GM19193 (cell line): ENCODE data around the gene EML1.

Source experiments
- POLR2A ChIP-seq: IDR thresholded peaks from 4 replicates; pipeline ENCODE4 v1.6.1; 2011; ENCODE audit not compliant: insufficient read depth, insufficient read length; ENCODE audit errors: extremely low read depth

Gene EML1

GRCh38 chr14:99768381-99768780 is 24.8 kb upstream of the EML1 start:
- no peak for TF ChIP-seq POLR2A

DNA sequence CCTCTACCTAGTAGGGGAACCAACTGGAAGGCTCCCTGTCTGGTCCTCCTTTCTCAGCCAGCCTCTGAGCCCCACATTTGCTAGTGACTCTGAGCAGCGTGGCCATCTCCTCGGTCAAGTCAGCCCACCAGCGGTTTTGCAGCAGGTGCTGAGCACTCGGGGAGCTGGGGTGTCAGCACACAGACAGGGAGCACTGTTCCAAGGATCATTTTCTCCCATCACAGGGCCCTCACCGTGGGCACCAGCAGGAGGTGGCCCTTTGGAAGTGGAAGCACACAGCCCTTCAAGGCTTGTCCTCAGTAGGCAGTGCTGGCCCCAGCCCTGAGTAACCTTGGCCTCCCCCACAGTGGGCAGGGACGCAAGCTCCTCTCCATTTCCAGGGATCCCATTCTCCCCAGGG is 24.1 kb upstream of the EML1 start:
- no peak for TF ChIP-seq POLR2A

DNA sequence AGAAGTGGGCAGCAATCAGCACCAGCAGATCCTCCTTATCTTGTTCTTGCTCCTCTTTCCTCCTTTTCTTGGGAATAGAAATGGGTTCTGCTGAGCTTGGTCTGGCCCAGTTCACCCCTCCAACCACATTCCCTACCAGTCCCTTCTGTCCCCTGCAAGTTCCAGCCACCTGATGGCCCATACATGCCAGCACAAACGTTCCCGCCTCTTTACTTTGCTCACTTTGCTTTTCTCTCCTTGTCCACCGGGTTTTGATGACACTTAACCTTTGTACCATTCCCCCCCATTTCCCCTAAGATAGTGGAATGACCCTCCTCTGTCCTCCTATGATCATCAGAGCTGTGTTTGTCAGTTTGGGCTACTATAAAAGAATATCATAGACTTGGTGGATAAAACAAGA is 23.4 kb upstream of the EML1 start:
- no peak for TF ChIP-seq POLR2A

- no peak for TF ChIP-seq POLR2A
Observed at GRCh38 chr14:99772371-99773283, 20.6 kb upstream of the EML1 start.

- TF ChIP-seq POLR2A = no peak
Observed at GRCh38 chr14:99773521-99774497, 19.4 kb upstream of the EML1 start.

DNA sequence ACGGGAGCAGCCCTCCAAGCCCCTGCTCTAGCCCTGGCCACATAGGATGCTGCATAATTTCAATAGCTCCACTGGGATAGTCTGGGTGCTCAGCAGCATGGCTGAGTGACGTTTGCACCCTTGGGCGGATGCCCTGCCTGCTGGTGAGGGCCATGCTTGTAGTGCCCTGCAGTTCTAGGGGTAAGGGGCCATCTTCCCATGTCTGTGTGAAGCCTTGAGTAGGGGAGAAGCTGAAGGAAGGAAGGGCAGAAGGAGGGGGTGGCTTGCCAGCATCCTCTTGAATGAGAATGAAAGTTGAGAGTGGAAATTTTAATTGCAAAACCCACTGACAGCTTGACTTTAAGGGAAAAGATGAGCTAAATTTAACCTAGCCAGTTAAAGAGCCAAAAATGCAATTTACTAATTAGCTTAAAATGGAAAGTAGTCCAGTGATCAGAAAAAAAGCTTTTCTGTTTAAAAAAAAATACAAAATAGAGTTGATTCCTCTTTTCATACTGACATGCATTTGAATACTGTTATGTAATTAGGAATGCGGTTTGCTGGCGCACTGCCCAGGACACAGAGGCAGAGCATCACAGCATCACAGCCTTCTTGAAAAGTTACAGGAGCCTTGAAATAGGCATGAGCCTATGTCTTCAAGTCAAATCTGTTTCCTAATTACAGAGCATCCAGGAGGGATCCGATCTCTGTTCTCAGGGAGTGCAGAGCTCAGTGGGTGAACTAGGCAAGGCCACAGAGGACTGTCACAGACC is 18.5 kb upstream of the EML1 start:
- TF ChIP-seq POLR2A = no peak

DNA sequence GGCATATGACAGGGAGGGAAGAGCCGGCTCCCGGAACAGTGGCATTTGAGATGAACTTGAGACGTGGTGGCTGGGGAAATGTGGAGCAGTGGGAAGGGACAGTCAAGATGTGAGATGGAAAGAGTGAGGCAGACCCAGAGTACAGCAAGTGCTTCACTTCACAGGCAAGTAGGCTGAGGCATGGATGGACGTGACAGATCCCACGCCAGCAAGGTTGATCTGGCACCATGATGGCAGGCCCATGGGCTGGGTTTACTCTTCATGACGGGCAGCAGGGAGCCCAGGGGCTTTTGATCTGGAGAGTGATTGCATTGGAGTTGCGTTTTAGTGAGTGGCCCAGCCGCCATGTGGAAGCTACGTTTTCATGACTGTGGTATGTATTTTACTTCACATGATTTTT is 17.9 kb upstream of the EML1 start:
- TF ChIP-seq POLR2A = no peak

- no peak for TF ChIP-seq POLR2A
Observed at GRCh38 chr14:99777951-99778350, 15.3 kb upstream of the EML1 start.

DNA sequence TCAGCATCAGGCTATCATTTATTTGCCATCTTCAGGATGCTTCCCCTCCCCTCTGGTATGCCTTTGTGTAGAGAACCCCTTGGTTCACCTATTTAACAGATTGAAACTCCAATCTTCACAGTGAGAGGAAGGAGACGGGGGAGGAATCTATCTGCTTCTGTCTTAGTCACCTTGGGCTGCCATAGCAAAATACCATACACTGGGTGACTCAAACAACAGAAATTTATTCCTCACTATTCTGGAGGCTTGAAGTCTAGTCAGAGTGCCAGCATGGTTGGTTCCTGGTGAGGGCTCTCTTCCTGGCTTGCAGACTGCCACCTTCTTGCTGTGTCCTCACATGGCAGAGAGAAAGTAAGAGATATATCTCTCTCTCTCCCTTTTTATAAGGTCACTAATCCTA is 13.5 kb upstream of the EML1 start:
- no peak for TF ChIP-seq POLR2A

DNA sequence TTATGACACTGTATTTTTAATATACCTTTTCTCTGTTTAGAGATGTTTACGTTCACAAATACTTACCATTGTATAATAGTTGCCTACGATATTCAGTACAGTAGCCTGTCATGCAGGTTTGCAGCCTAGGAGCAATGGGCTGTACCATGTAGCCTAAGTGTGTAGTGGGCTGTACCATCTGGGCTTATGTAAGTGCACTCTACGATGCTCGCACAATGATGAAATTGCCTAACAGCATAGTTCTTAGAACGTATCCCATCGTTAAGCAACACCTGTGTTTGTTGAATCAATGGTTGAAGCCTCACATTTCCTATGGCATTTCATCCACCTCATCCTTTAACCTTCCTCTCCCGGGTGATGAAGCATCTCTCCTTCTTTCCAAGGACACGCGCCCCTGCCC is 12.5 kb upstream of the EML1 start:
- TF ChIP-seq POLR2A = no peak

DNA sequence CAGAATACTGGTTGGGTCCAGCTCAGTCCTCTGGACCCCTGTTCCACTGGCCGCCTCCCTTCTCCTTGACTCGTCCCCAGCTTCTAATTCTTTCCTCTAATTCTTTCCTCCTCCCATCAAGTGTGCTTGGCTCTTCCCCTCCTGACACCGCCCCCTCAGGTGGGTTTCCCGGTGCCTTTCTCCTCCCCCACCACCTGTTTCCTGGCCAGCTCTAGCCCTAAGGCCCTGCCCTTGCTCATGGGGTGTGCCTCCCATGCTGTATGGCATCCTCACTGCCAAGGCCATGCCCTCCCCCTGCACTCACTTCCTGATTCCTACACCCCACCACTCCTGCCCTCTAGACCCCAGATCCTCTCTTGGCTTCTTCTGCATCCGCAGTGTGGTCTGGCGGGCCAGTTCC is 12.1 kb upstream of the EML1 start:
- TF ChIP-seq POLR2A = no peak

DNA sequence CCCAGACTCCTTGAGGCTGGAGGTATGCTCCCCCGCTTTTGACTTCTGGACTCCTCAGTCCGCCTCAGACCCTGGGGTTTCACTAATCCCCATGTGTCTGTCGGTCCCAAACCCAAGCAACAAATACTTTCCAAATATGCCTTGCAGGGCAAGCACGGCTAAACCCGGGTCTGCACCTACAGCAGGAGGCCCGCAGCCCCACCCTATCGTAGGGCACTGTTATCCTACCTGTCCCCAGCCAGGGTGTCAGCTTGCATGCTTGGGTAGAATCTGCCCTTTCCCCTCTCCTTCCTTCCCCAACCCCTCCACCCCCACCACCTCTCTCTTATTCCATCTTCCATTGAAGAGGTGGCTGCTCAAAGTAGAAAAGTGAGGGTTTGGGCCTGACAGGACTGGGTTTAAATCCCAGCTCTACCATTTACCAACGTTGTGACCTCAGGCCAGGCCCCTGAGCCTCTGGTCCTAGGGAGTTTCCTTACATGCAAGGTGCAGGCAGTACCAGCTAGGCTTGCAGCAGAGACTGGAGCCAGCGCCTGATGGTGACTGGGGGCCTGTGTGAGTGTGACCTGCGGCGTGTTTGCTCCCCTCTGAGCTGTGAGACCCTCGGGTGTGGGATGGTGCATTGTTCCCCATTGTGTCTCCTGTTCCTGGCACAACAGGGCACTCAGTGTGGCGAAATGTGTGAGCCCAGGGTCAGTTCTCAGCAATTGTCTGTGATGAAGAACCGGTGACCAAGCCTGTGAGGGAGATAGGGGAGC is 11.2 kb upstream of the EML1 start:
- TF ChIP-seq POLR2A = no peak

- TF ChIP-seq POLR2A = no peak
Observed at GRCh38 chr14:99784508-99784907, 8.7 kb upstream of the EML1 start.

GRCh38 chr14:99785426-99785825 is 7.8 kb upstream of the EML1 start:
- no peak for TF ChIP-seq POLR2A

DNA sequence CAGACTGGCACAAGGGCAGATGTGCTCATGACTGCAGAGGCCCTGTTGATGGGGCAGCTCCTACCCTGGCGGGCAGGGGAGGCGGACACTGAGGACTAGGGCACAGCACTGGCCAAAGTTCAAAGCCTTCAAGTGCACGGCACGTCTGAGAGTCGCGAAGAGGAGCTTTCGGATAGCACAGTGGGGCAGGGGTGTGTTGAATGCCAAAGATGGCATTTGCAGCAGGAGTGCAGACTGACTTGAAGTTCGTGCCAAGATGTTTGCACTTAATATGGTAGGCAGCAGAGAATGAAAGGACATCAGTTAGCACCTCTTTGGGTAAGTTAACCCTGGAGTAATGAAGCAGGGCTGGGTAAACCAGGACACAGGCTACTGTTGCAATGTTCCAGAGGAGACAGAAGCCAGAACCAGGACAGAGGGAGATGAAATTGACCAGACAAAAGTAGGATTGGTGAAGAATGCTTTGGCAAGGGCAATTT is 6.7 kb upstream of the EML1 start:
- no peak for TF ChIP-seq POLR2A

DNA sequence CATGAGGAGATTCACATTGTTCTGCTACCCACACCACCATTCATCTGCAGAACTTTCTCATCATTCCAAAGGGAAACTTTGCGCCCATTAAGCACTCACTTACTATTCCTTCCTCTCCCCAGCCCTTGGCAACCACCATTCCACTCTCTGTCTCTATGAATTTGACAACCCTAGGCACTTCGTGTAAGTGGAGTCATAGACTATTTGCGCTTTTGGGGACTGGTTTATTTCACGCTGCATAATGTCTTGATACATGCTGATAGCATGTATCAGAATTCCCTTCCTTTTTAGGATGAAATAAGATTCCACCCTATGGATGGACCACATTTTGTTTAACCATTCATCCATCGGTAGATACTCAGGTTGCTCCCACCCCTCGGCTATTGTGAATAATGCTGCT is 4.5 kb upstream of the EML1 start:
- TF ChIP-seq POLR2A = no peak
